ENCODE measurements around the gene GLG1.
"Not testable (repeated sequence)": the region's sequence is repeated elsewhere in the genome, so short reads cannot be mapped to it uniquely, and the experiment has no call there.

GLG1 gene

GRCh38 chr16:74524926-74525325 lies 82.0 kb downstream of the GLG1 start:
- peak; percentile 52 for DNase-seq

- no peak for DNase-seq
These were observed 82.8 kb downstream of the GLG1 start for GRCh38 chr16:74524117-74524516.

- DNase-seq: not testable (repeated sequence)
These were observed 83.2 kb downstream of the GLG1 start for GRCh38 chr16:74523706-74524105.

GRCh38 chr16:74522160-74522559 lies 84.8 kb downstream of the GLG1 start:
- no peak for DNase-seq

GRCh38 chr16:74521691-74522090 lies 85.2 kb downstream of the GLG1 start:
- DNase-seq: peak; percentile 90

GRCh38 chr16:74518934-74519333 lies 88.0 kb downstream of the GLG1 start:
- not testable (repeated sequence) for DNase-seq

GRCh38 chr16:74511961-74512360 lies 95.0 kb downstream of the GLG1 start:
- no peak for DNase-seq

- DNase-seq: no peak
These were observed 101.9 kb downstream of the GLG1 start for GRCh38 chr16:74505011-74505410.

- no peak for DNase-seq
These were observed 103.5 kb downstream of the GLG1 start for GRCh38 chr16:74503412-74503811.

GRCh38 chr16:74501484-74502478 lies 105.1 kb downstream of the GLG1 start:
- DNase-seq: no peak

- no peak for DNase-seq
These were observed 106.0 kb downstream of the GLG1 start for GRCh38 chr16:74500907-74501306.

GRCh38 chr16:74499114-74499513 lies 107.8 kb downstream of the GLG1 start:
- DNase-seq: no peak

GRCh38 chr16:74497761-74498160 lies 109.2 kb downstream of the GLG1 start:
- DNase-seq: no peak

- DNase-seq: no peak
These were observed 110.9 kb downstream of the GLG1 start for GRCh38 chr16:74496054-74496453.

- DNase-seq: no peak
These were observed 113.9 kb downstream of the GLG1 start for GRCh38 chr16:74492976-74493375.

GRCh38 chr16:74487634-74488495 lies 119.0 kb downstream of the GLG1 start:
- no peak for DNase-seq

GRCh38 chr16:74485916-74486315 lies 121.0 kb downstream of the GLG1 start:
- no peak for DNase-seq

GRCh38 chr16:74480150-74481029 lies 126.5 kb downstream of the GLG1 start:
- DNase-seq: peak; percentile 70

GRCh38 chr16:74477226-74477625 lies 129.7 kb downstream of the GLG1 start:
- DNase-seq: no peak

GRCh38 chr16:74474416-74474815 lies 132.5 kb downstream of the GLG1 start:
- no peak for DNase-seq

- no peak for DNase-seq
These were observed 134.4 kb downstream of the GLG1 start for GRCh38 chr16:74472540-74472939.

- DNase-seq: no peak
These were observed 134.9 kb downstream of the GLG1 start for GRCh38 chr16:74472010-74472409.

Measured in fibroblast of skin of back (primary cell).